ENCODE data around the gene PLA2G2C. TPM values are rescaled to one million over a fixed set of nuclear protein-coding genes. Genes with fewer than 3 reads are reported as not detected.

PLA2G2C gene
- polyA plus RNA-seq, 4 donors, result 0.04 to 0.30 (median 0.09) TPM; not detected in 1

- no peak for DNase-seq (ENCODE audit: low read depth in 4 of 4, low spot score in 3 of 4)
These were observed 21.6 kb downstream of the PLA2G2C start for GRCh38 chr1:20164694-20165202.

GRCh38 chr1:20160034-20160433 is 26.3 kb downstream of the PLA2G2C start:
- DNase-seq (ENCODE audit: low read depth in 4 of 4, low spot score in 3 of 4), result no peak

GRCh38 chr1:20158358-20159070 is 27.8 kb downstream of the PLA2G2C start:
- DNase-seq (ENCODE audit: low read depth in 4 of 4, low spot score in 3 of 4), result no peak

- DNase-seq (ENCODE audit: low read depth in 4 of 4, low spot score in 3 of 4), result no peak
These were observed 32.0 kb downstream of the PLA2G2C start for GRCh38 chr1:20154301-20154831.

DNA sequence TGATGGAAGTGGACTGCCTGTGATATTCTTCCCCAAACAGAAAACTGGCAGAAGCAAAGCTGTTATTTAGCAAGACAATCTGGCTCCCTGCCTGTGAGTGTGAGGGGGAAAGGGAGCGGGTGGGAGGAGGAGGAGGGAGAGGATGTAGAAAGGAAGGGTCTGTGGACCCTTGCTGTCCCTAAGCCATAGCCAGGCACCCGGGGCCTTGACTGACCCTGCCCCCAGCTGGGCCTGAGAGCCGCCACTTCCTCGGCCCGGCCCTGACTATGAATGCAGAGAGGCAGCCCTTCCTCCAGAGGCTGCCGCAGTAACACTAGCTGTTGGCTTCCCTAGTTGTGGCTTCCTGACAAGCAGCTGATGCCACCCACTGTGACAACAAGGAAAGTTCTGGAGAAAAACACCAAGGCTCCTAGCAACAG is 33.3 kb downstream of the PLA2G2C start:
- DNase-seq (ENCODE audit: low read depth in 4 of 4, low spot score in 3 of 4), result no peak

GRCh38 chr1:20152599-20152930 is 33.8 kb downstream of the PLA2G2C start:
- no peak for DNase-seq (ENCODE audit: low read depth in 4 of 4, low spot score in 3 of 4)

DNA sequence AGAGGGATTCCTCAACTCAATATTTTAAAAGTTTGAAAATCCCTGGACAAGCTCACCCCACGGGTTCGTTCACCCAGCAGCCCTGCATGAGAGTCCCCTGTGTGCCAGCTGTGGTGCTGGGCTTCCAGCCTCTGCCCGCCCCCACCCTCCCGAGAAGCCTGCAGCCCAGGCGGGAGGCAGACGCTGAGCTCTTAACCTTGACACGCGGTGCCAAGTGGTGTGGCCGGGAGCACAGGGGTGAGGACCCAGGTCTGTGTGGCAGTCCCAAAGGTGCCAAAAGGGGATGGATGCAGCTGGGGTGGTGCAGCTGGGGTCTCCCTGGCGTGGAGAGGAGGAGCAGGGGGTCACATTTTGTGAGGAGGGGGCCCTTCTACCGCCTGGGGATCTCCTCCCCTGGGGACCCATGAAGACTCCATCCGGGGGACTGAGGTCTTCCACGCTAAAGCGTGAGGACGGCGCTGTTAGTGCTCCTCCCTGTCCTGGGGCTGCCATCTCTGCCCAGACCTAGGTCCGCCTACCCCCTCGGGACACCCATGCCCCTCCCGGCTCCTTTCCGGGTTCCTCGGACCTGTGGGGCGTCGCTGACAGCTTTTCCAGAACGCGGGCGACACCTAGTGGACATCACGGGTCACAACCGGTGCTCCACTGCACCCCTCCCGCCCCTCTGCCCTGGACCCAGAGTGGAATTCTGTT is 34.3 kb downstream of the PLA2G2C start:
- peak in 3 of 4 donors; percentile 38 to 67 (median 40) for DNase-seq (ENCODE audit: low read depth in 4 of 4, low spot score in 3 of 4)

DNA sequence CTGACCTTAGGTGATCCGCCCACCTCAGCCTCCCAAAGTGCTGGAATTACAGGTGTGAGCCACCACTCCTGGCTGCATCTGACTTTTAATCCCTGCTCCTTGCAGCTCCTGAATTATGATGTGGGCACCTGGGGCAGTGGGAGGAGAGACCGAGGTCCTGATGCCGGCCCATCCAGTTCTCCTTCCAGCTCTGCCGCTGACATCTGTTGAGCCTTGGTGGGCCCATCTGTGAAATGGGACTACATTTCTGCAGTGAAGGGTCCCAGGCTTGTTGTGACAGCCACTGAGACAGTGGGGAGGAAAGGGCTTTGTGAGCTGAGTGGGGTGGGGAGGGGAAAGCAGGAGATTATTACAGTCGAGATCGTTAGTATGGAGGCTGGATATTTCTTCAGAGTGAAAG is 35.3 kb downstream of the PLA2G2C start:
- DNase-seq (ENCODE audit: low read depth in 4 of 4, low spot score in 3 of 4), result no peak

- no peak for DNase-seq (ENCODE audit: low read depth in 4 of 4, low spot score in 3 of 4)
These were observed 36.0 kb downstream of the PLA2G2C start for GRCh38 chr1:20150326-20150705.

- no peak for DNase-seq (ENCODE audit: low read depth in 4 of 4, low spot score in 3 of 4)
These were observed 36.6 kb downstream of the PLA2G2C start for GRCh38 chr1:20149601-20150325.

- DNase-seq (ENCODE audit: low read depth in 4 of 4, low spot score in 3 of 4), result no peak
These were observed 37.5 kb downstream of the PLA2G2C start for GRCh38 chr1:20148571-20149500.

DNA sequence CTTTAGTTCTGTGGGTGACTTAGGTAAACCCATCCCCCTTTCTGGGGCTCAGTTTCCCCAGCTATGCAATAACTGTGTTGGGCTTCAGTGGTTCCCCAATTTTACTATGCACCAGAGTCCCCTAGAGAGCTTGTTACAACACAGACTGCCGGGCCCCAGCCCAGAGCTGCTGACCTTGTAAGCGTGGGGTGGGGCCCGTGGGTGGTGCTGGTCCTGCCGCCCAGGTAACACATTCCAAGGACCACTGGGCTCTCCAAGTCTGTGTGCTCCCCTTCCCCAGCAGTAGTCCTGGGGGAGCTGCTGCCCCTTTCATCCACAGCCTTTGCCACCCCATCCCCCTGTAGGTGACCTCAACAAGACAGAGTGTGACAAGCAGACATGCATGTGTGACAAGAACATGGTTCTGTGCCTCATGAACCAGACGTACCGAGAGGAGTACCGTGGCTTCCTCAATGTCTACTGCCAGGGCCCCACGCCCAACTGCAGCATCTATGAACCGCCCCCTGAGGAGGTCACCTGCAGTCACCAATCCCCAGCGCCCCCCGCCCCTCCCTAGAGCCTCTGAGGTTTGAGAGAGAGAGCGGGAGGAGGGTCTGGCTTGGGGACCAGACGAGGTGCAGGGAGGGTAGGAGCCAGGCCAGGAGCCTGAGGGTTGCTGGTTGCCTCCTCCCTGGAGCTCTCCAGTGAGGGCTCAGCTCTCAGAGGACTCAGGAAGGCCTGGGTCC is 38.3 kb downstream of the PLA2G2C start:
- no peak for DNase-seq (ENCODE audit: low read depth in 4 of 4, low spot score in 3 of 4)

GRCh38 chr1:20143734-20144565 is 42.4 kb downstream of the PLA2G2C start:
- DNase-seq (ENCODE audit: low read depth in 4 of 4, low spot score in 3 of 4), result no peak

DNA sequence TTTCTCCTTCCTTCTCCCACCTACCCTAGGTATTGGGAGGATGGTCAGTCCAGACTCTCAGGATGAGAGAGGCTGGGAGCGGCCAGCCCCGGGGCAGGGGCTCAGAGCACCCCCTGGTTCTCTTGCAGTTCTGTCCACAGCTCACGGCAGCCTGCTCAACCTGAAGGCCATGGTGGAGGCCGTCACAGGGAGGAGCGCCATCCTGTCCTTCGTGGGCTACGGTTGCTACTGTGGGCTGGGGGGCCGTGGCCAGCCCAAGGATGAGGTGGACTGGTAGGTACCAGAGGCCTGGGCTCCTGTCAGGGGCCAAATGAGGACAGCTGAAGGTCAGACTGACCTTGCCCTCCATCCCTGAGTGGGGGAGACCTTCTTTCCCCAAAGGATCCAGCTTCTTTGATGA is 43.0 kb downstream of the PLA2G2C start:
- no peak for DNase-seq (ENCODE audit: low read depth in 4 of 4, low spot score in 3 of 4)

DNA sequence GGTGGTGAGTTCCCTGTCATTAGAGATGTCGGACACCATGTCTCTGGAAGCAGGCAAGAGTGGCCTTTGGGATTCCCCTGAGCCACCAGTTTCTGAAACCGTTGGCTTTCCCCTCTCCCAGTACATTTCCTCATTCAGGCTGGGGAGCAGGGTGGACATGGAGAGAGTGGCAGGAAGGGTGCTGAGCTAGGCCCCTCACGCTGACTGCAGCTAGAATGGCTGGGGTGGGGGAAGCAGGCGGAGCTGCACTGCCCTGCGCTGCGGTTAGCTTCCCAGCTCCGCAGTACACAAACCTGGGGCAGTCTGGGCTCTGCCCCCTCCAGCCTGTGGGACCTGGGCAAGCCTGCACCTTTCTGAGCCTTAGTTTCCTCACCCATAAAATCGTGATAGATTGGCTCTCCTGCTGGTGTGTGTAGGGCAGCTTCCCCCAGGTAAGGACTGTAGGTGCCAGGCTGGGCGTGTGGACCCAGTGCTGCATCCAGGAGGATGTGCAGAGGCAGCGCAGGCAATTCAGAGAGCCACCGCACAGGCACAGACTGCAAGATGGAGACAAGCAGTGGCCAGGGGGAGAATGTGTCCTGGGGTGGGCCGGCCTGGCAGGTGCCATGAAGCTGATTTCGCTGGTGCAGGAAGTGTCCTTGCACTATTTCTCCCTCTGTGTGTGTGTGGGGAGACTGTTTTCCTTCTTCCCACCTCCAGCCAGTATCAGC is 44.2 kb downstream of the PLA2G2C start:
- no peak for DNase-seq (ENCODE audit: low read depth in 4 of 4, low spot score in 3 of 4)

GRCh38 chr1:20141466-20141865 is 44.9 kb downstream of the PLA2G2C start:
- DNase-seq (ENCODE audit: low read depth in 4 of 4, low spot score in 3 of 4), result no peak

GRCh38 chr1:20141001-20141400 is 45.3 kb downstream of the PLA2G2C start:
- DNase-seq (ENCODE audit: low read depth in 4 of 4, low spot score in 3 of 4), result no peak

All from right renal pelvis (tissue), 4 donors.